GM12878 (cell line): Measurements from ENCODE around the gene OLR1.

Experiments used
- BHLHE40 ChIP-seq, 2 experiments: fragments of 450-650 bp in 1 of 2; IDR thresholded peaks; 2 replicates each; pipeline ENCODE4 v1.6.1; 2011 to 2017; ENCODE audit warnings: low read depth in 2 of 2, borderline replicate concordance in 1 of 2, improper control_type of control experiment in 1 of 2, low read length in 1 of 2, mild to moderate bottlenecking in 1 of 2
- CBX5 ChIP-seq: sonication (generic); IDR thresholded peaks from 2 replicates; pipeline ENCODE4 v1.6.1; 2016; ENCODE audit warnings: low read depth, moderate library complexity, mild to moderate bottlenecking, inconsistent platforms
- ETV6 ChIP-seq, 2 experiments: fragments of 450-650 bp in 1 of 2; IDR thresholded peaks in 1 of 2; conservative IDR thresholded peaks in 1 of 2; 2 replicates each; pipeline ENCODE4 v1.6.1; 2014; ENCODE audit warnings: antibody characterized with exemption in 1 of 2, borderline replicate concordance in 1 of 2, low read depth in 1 of 2, mild to moderate bottlenecking in 1 of 2, moderate library complexity in 1 of 2
- EZH2 ChIP-seq: IDR thresholded peaks from 2 replicates; pipeline ENCODE4 v1.6.1; 2012; ENCODE audit warnings: low read depth, mild to moderate bottlenecking, control low read depth, inconsistent platforms, low read length, borderline replicate concordance; ENCODE audit not compliant: control insufficient read depth
- JUND ChIP-seq: IDR thresholded peaks from 2 replicates; pipeline ENCODE4 v1.6.1; 2012; ENCODE audit warnings: low read depth, mild to moderate bottlenecking, low read length, improper control_type of control experiment, moderate library complexity
- NR2C1 ChIP-seq: fragments of 450-650 bp; IDR thresholded peaks from 2 replicates; pipeline ENCODE4 v1.6.1; 2017; ENCODE audit warnings: antibody characterized with exemption, mild to moderate bottlenecking, moderate library complexity
- RUNX3 ChIP-seq: IDR thresholded peaks from 2 replicates; pipeline ENCODE4 v1.6.1; 2012; ENCODE audit warnings: low read length, inconsistent platforms
- TCF7 ChIP-seq: IDR thresholded peaks from 2 replicates; pipeline ENCODE4 v1.6.1; 2014; ENCODE audit warnings: antibody characterized with exemption, borderline replicate concordance
- TF ChIP-seq, protein P1 (sequence below): fragments of 450-650 bp; IDR thresholded peaks from 2 replicates; pipeline ENCODE4 v1.6.1; 2017; ENCODE audit warnings: mild to moderate bottlenecking
- TF ChIP-seq, protein P2 (sequence below), 3 experiments: IDR thresholded peaks in 2 of 3; conservative IDR thresholded peaks in 1 of 3; 2 replicates each; pipeline ENCODE4 v1.5.1; 2011; ENCODE audit warnings: low read depth in 3 of 3, low read length in 3 of 3, mild to moderate bottlenecking in 3 of 3, control low read depth in 2 of 3, moderate library complexity in 2 of 3, inconsistent platforms in 1 of 3, mixed read lengths in 1 of 3; ENCODE audit not compliant: control insufficient read depth in 2 of 3, insufficient read depth in 1 of 3; ENCODE audit errors: extremely low read depth in 1 of 3

DNA sequence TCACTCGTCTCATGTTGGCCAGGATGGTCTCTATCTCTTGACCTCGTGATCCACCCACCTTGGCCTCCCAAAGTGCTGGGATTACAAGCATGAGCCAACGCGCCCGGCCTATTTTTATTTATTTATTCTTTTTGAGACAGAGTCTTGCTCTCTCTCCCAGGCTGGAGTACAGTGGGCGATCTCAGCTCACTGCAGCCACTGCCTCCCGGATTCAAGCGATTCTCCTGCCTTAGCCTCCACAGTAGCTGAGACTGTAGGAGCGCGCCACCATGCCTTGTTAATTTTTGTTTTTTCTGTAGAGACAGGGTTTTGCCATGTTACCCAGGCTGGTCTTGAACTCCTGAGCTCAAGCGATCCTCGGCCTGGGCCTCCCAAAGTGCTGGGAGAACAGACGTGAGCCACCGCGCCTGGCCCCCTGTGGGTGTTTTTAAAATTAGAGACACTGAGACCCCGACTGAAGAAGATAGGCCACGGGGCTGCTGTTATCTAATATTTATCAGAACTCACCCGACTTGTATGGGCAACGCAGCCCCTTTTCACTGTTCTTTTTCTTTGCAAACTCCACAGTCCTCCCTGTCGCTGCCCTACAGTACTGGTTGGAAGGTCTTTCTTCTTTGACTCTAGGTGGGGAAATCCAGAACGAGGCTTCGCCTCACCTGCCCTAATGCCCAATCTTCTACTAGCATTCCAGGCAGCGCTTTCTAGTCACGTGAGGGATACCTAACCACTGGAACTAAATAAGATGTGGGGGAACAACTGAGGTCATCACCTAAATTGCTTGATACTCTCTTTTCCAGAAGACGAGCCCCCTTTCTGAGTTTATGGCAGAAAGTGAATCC lies 39.4 kb upstream of the OLR1 start:
- TF ChIP-seq, protein P1, sequence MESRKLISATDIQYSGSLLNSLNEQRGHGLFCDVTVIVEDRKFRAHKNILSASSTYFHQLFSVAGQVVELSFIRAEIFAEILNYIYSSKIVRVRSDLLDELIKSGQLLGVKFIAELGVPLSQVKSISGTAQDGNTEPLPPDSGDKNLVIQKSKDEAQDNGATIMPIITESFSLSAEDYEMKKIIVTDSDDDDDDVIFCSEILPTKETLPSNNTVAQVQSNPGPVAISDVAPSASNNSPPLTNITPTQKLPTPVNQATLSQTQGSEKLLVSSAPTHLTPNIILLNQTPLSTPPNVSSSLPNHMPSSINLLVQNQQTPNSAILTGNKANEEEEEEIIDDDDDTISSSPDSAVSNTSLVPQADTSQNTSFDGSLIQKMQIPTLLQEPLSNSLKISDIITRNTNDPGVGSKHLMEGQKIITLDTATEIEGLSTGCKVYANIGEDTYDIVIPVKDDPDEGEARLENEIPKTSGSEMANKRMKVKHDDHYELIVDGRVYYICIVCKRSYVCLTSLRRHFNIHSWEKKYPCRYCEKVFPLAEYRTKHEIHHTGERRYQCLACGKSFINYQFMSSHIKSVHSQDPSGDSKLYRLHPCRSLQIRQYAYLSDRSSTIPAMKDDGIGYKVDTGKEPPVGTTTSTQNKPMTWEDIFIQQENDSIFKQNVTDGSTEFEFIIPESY: no peak
- TF ChIP-seq BHLHE40 (IDR thresholded peaks at IDR 0.05; ENCODE audit: borderline replicate concordance in 1 of 2, low read depth in 2 of 2, low read length in 1 of 2): no peak
- TF ChIP-seq, protein P2, sequence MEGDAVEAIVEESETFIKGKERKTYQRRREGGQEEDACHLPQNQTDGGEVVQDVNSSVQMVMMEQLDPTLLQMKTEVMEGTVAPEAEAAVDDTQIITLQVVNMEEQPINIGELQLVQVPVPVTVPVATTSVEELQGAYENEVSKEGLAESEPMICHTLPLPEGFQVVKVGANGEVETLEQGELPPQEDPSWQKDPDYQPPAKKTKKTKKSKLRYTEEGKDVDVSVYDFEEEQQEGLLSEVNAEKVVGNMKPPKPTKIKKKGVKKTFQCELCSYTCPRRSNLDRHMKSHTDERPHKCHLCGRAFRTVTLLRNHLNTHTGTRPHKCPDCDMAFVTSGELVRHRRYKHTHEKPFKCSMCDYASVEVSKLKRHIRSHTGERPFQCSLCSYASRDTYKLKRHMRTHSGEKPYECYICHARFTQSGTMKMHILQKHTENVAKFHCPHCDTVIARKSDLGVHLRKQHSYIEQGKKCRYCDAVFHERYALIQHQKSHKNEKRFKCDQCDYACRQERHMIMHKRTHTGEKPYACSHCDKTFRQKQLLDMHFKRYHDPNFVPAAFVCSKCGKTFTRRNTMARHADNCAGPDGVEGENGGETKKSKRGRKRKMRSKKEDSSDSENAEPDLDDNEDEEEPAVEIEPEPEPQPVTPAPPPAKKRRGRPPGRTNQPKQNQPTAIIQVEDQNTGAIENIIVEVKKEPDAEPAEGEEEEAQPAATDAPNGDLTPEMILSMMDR (IDR thresholded peaks at IDR 0.05 in 2 of 3, conservative IDR thresholded peaks at IDR 0.05 in 1 of 3; ENCODE audit: control insufficient read depth in 2 of 3, extremely low read depth in 1 of 3, insufficient read depth in 1 of 3, low read depth in 3 of 3, low read length in 3 of 3): no peak
- no peak for TF ChIP-seq CBX5
- no peak for TF ChIP-seq JUND
- no peak for TF ChIP-seq RUNX3
- no peak for TF ChIP-seq TCF7
- no peak for TF ChIP-seq EZH2
- no peak for TF ChIP-seq ETV6 (conservative IDR thresholded peaks at IDR 0.05 in 1 of 2, IDR thresholded peaks at IDR 0.05 in 1 of 2; ENCODE audit: borderline replicate concordance in 1 of 2, low read depth in 1 of 2)
- TF ChIP-seq NR2C1: no peak
